GM12878 (cell line): ENCODE measurements around the gene CARD11. TPM values are rescaled to one million over a fixed set of nuclear protein-coding genes. Genes with fewer than 3 reads are reported as not detected.

Source experiments
- ATAC-seq: fragments of 200-7000 bp; cut with Tn5 transposase; 3 replicates; pipeline ENCODE4 v1.9.1; 2020; ENCODE audit warnings: mild to moderate bottlenecking, moderate library complexity
- BruUV-seq: library from RNA; stranded (reverse); fragments of 400-500 nt; replicated peaks from 2 replicates; lab custom pipeline; 2021; lab: Mats Ljungman, UMichigan
- CTCF ChIA-PET: fragments of 300-600 bp; sonication (Branson Sonifier 250); formaldehyde crosslinking; extraction: SDS; loops from one replicate; lab custom pipeline; 2021; ENCODE audit warnings: inconsistent platforms; lab: Yijun Ruan, JAX
- POLR2A ChIA-PET: fragments of 350-600 bp; formaldehyde crosslinking; extraction: SDS; loops from one replicate; lab custom pipeline; 2021; ENCODE audit warnings: inconsistent platforms; lab: Charles Lee
- RAD21 ChIA-PET: fragments of 300-600 bp; sonication (Branson Sonifier 250); formaldehyde crosslinking; loops from one replicate; lab custom pipeline; 2023; ENCODE audit warnings: antibody characterized with exemption; ENCODE audit not compliant: unreplicated experiment; lab: Charles Lee
- SMC1A ChIA-PET: fragments of 300-600 bp; sonication (Branson Sonifier 250); formaldehyde crosslinking; loops from one replicate; lab custom pipeline; 2023; ENCODE audit not compliant: unreplicated experiment, uncharacterized antibody; lab: Charles Lee
- DNase-seq: peaks from one replicate; pipeline ENCODE4 v3.0.0-alpha.2; 2011; ENCODE audit warnings: low read depth, low spot score
- FAIRE-seq: peaks from 3 replicates; lab custom pipeline; 2011; peaks lifted over from hg19 to GRCh38; lab: Jason Lieb, UNC
- H2AFZ ChIP-seq: 2 replicates; pipeline ENCODE4 v1.6.0; 2011; ENCODE audit warnings: low read depth, low read length, control low read depth; ENCODE audit not compliant: control insufficient read depth
- H3K27ac ChIP-seq: 2 replicates; pipeline ENCODE4 v1.5.1; 2011; ENCODE audit warnings: control low read depth; ENCODE audit not compliant: control insufficient read depth, insufficient read depth
- H3K27me3 ChIP-seq, 2 experiments: replicated peaks in 1 of 2; 2 replicates each; pipeline versions ENCODE4 v1.6.0 to v1.6.1; 2011; ENCODE audit warnings: low read length in 1 of 2; ENCODE audit not compliant: control insufficient read depth in 2 of 2, insufficient read depth in 2 of 2
- H3K36me3 ChIP-seq, 2 experiments: 2 replicates each; pipeline ENCODE4 v1.5.1; 2011; ENCODE audit warnings: low read length in 1 of 2; ENCODE audit not compliant: control insufficient read depth in 2 of 2, insufficient read depth in 2 of 2
- H3K4me1 ChIP-seq: 2 replicates; pipeline ENCODE4 v1.6.1; 2011; ENCODE audit warnings: mild to moderate bottlenecking, low read length, moderate library complexity, mixed read lengths; ENCODE audit not compliant: control insufficient read depth, insufficient read depth
- H3K4me2 ChIP-seq: 2 replicates; pipeline ENCODE4 v1.6.0; 2011; ENCODE audit warnings: control low read depth; ENCODE audit not compliant: control insufficient read depth, insufficient read depth
- H3K4me3 ChIP-seq: fragments of 200-600 bp; sonication (generic); 2 replicates; pipeline ENCODE4 v1.5.1; 2016
- H3K79me2 ChIP-seq: 2 replicates; pipeline ENCODE4 v1.6.0; 2011; ENCODE audit warnings: low read length; ENCODE audit not compliant: control insufficient read depth, insufficient read depth
- H3K9ac ChIP-seq: 2 replicates; pipeline ENCODE4 v1.8.0; 2011; ENCODE audit warnings: low read length, control low read depth, mixed read lengths; ENCODE audit not compliant: control insufficient read depth, insufficient read depth
- H3K9me3 ChIP-seq: replicated peaks from 3 replicates; pipeline ENCODE4 v1.5.1; 2011; ENCODE audit warnings: mild to moderate bottlenecking, low read length; ENCODE audit not compliant: control insufficient read depth, insufficient read depth
- H4K20me1 ChIP-seq: 2 replicates; pipeline ENCODE4 v1.6.0; 2011; ENCODE audit not compliant: control insufficient read depth, insufficient read depth
- BHLHE40 ChIP-seq, 2 experiments: fragments of 450-650 bp in 1 of 2; IDR thresholded peaks; 2 replicates each; pipeline ENCODE4 v1.6.1; 2011 to 2017; ENCODE audit warnings: low read depth in 2 of 2, borderline replicate concordance in 1 of 2, improper control_type of control experiment in 1 of 2, low read length in 1 of 2, mild to moderate bottlenecking in 1 of 2
- CEBPB ChIP-seq, 2 experiments: fragments of 150-350 bp in 1 of 2; IDR thresholded peaks; 2 replicates each; pipeline ENCODE4 v1.6.1; 2012 to 2014; ENCODE audit warnings: low read depth in 2 of 2, low read length in 2 of 2, borderline replicate concordance in 1 of 2, inconsistent platforms in 1 of 2
- CREM ChIP-seq: IDR thresholded peaks from 2 replicates; pipeline ENCODE4 v1.6.1; 2014; ENCODE audit warnings: antibody characterized with exemption, low read depth
- E2F8 ChIP-seq: fragments of 450-650 bp; IDR thresholded peaks from 2 replicates; pipeline ENCODE4 v1.6.1; 2018; ENCODE audit warnings: mild to moderate bottlenecking, low read depth, moderate library complexity; ENCODE audit not compliant: partially characterized antibody
- MEF2B ChIP-seq: fragments of 450-650 bp; IDR thresholded peaks from 2 replicates; pipeline ENCODE4 v1.6.1; 2018; ENCODE audit warnings: mild to moderate bottlenecking, moderate library complexity; ENCODE audit not compliant: partially characterized antibody, poor library complexity, severe bottlenecking
- MTA3 ChIP-seq: IDR thresholded peaks from 2 replicates; pipeline ENCODE4 v1.6.1; 2012; ENCODE audit warnings: low read length, inconsistent platforms, borderline replicate concordance
- NR2F1 ChIP-seq: fragments of 450-650 bp; conservative IDR thresholded peaks from 2 replicates; pipeline ENCODE4 v1.6.1; 2017; ENCODE audit warnings: mild to moderate bottlenecking
- NRF1 ChIP-seq: conservative IDR thresholded peaks from 2 replicates; pipeline ENCODE4 v1.6.1; 2011; ENCODE audit warnings: mild to moderate bottlenecking, low read depth, low read length, improper control_type of control experiment
- POU2F2 ChIP-seq: IDR thresholded peaks from 3 replicates; pipeline ENCODE4 v1.6.1; 2011; ENCODE audit warnings: low read depth, mild to moderate bottlenecking, low read length, borderline replicate concordance
- SMAD1 ChIP-seq: fragments of 450-650 bp; IDR thresholded peaks from 2 replicates; pipeline ENCODE4 v1.6.1; 2018; ENCODE audit warnings: mild to moderate bottlenecking, low read depth; ENCODE audit not compliant: partially characterized antibody
- SP1 ChIP-seq: IDR thresholded peaks from one replicate; pipeline ENCODE4 v1.6.1; 2011; ENCODE audit warnings: low read depth, low read length
- ZSCAN29 ChIP-seq: fragments of 450-650 bp; IDR thresholded peaks from 2 replicates; pipeline ENCODE4 v1.6.1; 2017; ENCODE audit warnings: mild to moderate bottlenecking, moderate library complexity
- WGBS: methylation state at CpG from one replicate; pipeline ENCODE4 v1.1.6; 2016; ENCODE audit warnings: low lambda C conversion rate; ENCODE audit not compliant: insufficient replicate concordance, insufficient coverage; ENCODE audit errors: missing lambda C conversion rate; 5-methylcytosine and 5-hydroxymethylcytosine counted together
- in situ Hi-C: fragments of 300-500 bp; cut with MboI; formaldehyde crosslinking; loops from 9 replicates; pipeline ENCODE4 v1.14.3; 2018; ENCODE audit warnings: mixed read lengths
- intact Hi-C: fragments of 100-400 bp; cut with micrococcal nuclease; formaldehyde crosslinking; loops from one replicate; pipeline ENCODE4 v1.14.2; 2022; ENCODE audit not compliant: unreplicated experiment
- polyA plus RNA-seq, 11 experiments: library from polyadenylated mRNA; depleted of rRNA in 4 of 11; unstranded in 6 of 11; stranded (reverse) in 5 of 11; fragments of >200 nt; fragmentation: Nextera tagmentation in 4 of 11; fragmentation: Illumina TruSeq in 1 of 11; extraction: Ambion mirVana in 4 of 11; extraction: Trizol in 1 of 11; gene quantifications; 1 replicate in 1 of 11; 2 replicates in 10 of 11; pipeline versions ENCODE4 v1.2.1 to v1.2.3, GENCODE V29; 2011 to 2016; ENCODE audit warnings: inconsistent platforms in 2 of 11, missing spikeins in 2 of 11, low read depth in 1 of 11
- total RNA-seq, 4 experiments: library from RNA; depleted of rRNA in 3 of 4; stranded (reverse); fragments of >200 nt in 3 of 4; fragmentation: Illumina TruSeq in 1 of 4; extraction: Trizol in 1 of 4; gene quantifications; 2 replicates each; pipeline versions ENCODE4 v1.2.1 to v1.2.3, GENCODE V29; 2013 to 2021
- TF ChIP-seq, protein P1 (sequence below): fragments of 150-350 bp; IDR thresholded peaks from 2 replicates; pipeline ENCODE4 v1.6.1; 2016; ENCODE audit warnings: low read depth, low read length
- TF ChIP-seq, protein P2 (sequence below): IDR thresholded peaks from 2 replicates; pipeline ENCODE4 v1.6.1; 2011; ENCODE audit warnings: borderline replicate concordance, low read depth, mild to moderate bottlenecking, moderate library complexity, mixed read lengths, low read length; ENCODE audit not compliant: insufficient read depth; ENCODE audit errors: extremely low read length

Gene CARD11
- total and polyA plus RNA-seq, 10 of the 15 experiments (the other 5 are each of a cell fraction or from before 2014, with no cell fraction given): 0.27 to 72.0 (median 28.4) TPM

DNA sequence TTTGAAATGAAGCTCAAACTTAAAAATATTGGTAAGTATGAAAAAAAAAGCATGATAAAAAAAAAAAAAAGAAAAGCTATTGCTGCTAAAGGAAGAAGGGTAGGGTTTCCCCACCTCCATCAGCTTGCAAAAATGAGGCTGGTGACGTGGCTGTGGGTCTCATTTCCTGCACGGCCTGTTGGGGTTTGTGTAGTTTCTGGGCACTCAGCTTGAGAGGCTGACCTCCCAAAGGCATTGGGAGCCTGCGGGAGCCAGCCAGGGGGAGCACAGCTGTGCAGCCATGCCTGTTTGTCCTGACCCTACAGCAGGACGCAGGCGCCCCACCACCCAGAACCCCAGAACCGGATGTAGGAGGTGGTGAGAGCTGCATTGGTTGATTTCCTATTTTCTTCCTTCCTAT, 48.8 kb upstream of the CARD11 start:
- Histone ChIP-seq H3K4me1 (peaks cover 16% of the 10 kb centered on the region), H3K36me3 (no peaks in the 10 kb centered on the region), H3K9ac (no peak overlapping the region), H4K20me1 (no peaks in the 10 kb centered on the region), H3K9me3 (no peaks in the 10 kb centered on the region; the same call in 2 of the 3 replicates), H2AFZ (peak overlapping the region; percentile 20), H3K27ac (peak overlapping the region; percentile 21; the same call in 1 of the 2 replicates), H3K27me3 (no peaks in the 10 kb centered on the region), H3K79me2 (no peaks in the 10 kb centered on the region), H3K4me3 (no peak overlapping the region), H3K4me2 (no peak overlapping the region)
- DNase-seq (peak; percentile 63), FAIRE-seq (peak; percentile 76), ATAC-seq (peak; percentile 87)
- CTCF ChIA-PET: interaction anchor here (0.6 to 3.6 kb wide), 13 partner anchors 9 to 199 kb away, joined by 3 to 40 read pairs (median 4); no protein-coding TSS in a partner anchor
- in situ Hi-C loops (no loop called here), intact Hi-C loops (no loop called here)
- POLR2A ChIA-PET: interaction anchor here (0.6 to 1.7 kb wide), 9 partner anchors 9 to 456 kb away, joined by 3 to 15 read pairs (median 4); no protein-coding TSS in a partner anchor
- no TSS peak for BruUV-seq
- RAD21 ChIA-PET: interaction anchor here (0.7 to 4.5 kb wide), 12 partner anchors 9 to 228 kb away, joined by 3 to 38 read pairs (median 4); partner anchors contain the start of gene CARD11
- SMC1A ChIA-PET: interaction anchor here (0.6 to 6.7 kb wide), 13 partner anchors 9 to 584 kb away, joined by 3 to 67 read pairs (median 3); no protein-coding TSS in a partner anchor
- WGBS: 1% methylated on average over 6 of the region's 6 CpGs
- TF ChIP-seq MTA3 (no peak), NRF1 (no peak), E2F8 (no peak), CEBPB (IDR thresholded peaks at IDR 0.05; ENCODE audit: borderline replicate concordance in 1 of 2, low read depth in 2 of 2, low read length in 2 of 2) (no peak), CREM (peak; percentile 93), SP1 (peak; percentile 48), NR2F1 (no peak), POU2F2 (peak; percentile 25; the same call in 1 of the 3 replicates), BHLHE40 (IDR thresholded peaks at IDR 0.05; ENCODE audit: borderline replicate concordance in 1 of 2, low read depth in 2 of 2, low read length in 1 of 2) (peak; percentile 6 to 11; a peak in 1 of 4 replicates), SMAD1 (no peak), MEF2B (peak; percentile 30), ZSCAN29 (no peak)
- TF ChIP-seq, protein P1, sequence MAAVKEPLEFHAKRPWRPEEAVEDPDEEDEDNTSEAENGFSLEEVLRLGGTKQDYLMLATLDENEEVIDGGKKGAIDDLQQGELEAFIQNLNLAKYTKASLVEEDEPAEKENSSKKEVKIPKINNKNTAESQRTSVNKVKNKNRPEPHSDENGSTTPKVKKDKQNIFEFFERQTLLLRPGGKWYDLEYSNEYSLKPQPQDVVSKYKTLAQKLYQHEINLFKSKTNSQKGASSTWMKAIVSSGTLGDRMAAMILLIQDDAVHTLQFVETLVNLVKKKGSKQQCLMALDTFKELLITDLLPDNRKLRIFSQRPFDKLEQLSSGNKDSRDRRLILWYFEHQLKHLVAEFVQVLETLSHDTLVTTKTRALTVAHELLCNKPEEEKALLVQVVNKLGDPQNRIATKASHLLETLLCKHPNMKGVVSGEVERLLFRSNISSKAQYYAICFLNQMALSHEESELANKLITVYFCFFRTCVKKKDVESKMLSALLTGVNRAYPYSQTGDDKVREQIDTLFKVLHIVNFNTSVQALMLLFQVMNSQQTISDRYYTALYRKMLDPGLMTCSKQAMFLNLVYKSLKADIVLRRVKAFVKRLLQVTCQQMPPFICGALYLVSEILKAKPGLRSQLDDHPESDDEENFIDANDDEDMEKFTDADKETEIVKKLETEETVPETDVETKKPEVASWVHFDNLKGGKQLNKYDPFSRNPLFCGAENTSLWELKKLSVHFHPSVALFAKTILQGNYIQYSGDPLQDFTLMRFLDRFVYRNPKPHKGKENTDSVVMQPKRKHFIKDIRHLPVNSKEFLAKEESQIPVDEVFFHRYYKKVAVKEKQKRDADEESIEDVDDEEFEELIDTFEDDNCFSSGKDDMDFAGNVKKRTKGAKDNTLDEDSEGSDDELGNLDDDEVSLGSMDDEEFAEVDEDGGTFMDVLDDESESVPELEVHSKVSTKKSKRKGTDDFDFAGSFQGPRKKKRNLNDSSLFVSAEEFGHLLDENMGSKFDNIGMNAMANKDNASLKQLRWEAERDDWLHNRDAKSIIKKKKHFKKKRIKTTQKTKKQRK: no peak
- TF ChIP-seq, protein P2, sequence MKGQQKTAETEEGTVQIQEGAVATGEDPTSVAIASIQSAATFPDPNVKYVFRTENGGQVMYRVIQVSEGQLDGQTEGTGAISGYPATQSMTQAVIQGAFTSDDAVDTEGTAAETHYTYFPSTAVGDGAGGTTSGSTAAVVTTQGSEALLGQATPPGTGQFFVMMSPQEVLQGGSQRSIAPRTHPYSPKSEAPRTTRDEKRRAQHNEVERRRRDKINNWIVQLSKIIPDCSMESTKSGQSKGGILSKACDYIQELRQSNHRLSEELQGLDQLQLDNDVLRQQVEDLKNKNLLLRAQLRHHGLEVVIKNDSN: no peak
